Astrocyte (in vitro differentiated cells and primary cell): ENCODE measurements around the gene ABCC10. TPM values are rescaled to one million over a fixed set of nuclear protein-coding genes. Genes with fewer than 3 reads are reported as not detected.

Source experiments
- DNase-seq: peaks from one replicate; pipeline ENCODE4 v3.0.0-alpha.2; 2010; ENCODE audit warnings: low read depth
- FAIRE-seq: peaks from 2 replicates; lab custom pipeline; 2011; peaks lifted over from hg19 to GRCh38; lab: Jason Lieb, UNC
- H2AFZ ChIP-seq: 2 replicates; pipeline ENCODE4 v1.6.0; 2012; ENCODE audit warnings: low read depth, low read length, inconsistent platforms
- H3K27ac ChIP-seq: 2 replicates; pipeline ENCODE4 v1.5.1; 2011; ENCODE audit warnings: low read depth, low read length, inconsistent platforms
- H3K27me3 ChIP-seq: 2 replicates; pipeline ENCODE4 v1.6.0; 2011; ENCODE audit warnings: low read length, inconsistent platforms; ENCODE audit not compliant: insufficient read depth
- H3K36me3 ChIP-seq: 2 replicates; pipeline ENCODE4 v1.5.1; 2011; ENCODE audit warnings: low read length, inconsistent platforms; ENCODE audit not compliant: insufficient read depth
- H3K4me1 ChIP-seq: 2 replicates; pipeline ENCODE4 v1.5.1; 2011; ENCODE audit warnings: low read length, inconsistent platforms; ENCODE audit not compliant: insufficient read depth
- H3K4me2 ChIP-seq: 2 replicates; pipeline ENCODE4 v1.6.0; 2012; ENCODE audit warnings: low read length, inconsistent platforms
- H3K4me3 ChIP-seq: 2 replicates; pipeline ENCODE4 v1.5.1; 2011; ENCODE audit warnings: low read depth, mild to moderate bottlenecking, low read length, inconsistent platforms; ENCODE audit not compliant: insufficient read depth
- H3K79me2 ChIP-seq: 2 replicates; pipeline ENCODE4 v1.6.0; 2012; ENCODE audit warnings: mild to moderate bottlenecking, low read length, inconsistent platforms; ENCODE audit not compliant: insufficient read depth
- H3K9ac ChIP-seq: 2 replicates; pipeline ENCODE4 v1.6.0; 2012; ENCODE audit warnings: mild to moderate bottlenecking, low read length, inconsistent platforms
- H3K9me3 ChIP-seq: 2 replicates; pipeline ENCODE4 v1.5.1; 2012; ENCODE audit warnings: low read depth, mild to moderate bottlenecking, low read length, inconsistent platforms; ENCODE audit not compliant: insufficient read depth
- H4K20me1 ChIP-seq: 2 replicates; pipeline ENCODE4 v1.6.0; 2012; ENCODE audit warnings: low read length, inconsistent platforms; ENCODE audit not compliant: insufficient read depth
- H3K27ac Mint-ChIP-seq: one replicate; pipeline ENCODE4 v1.8.0; 2021; ENCODE audit warnings: mild to moderate bottlenecking, mixed read lengths; ENCODE audit not compliant: unreplicated experiment
- H3K27me3 Mint-ChIP-seq: one replicate; pipeline ENCODE4 v1.8.0; 2021; ENCODE audit warnings: low read depth, mixed read lengths; ENCODE audit not compliant: unreplicated experiment
- H3K36me3 Mint-ChIP-seq: one replicate; pipeline ENCODE4 v1.8.0; 2021; ENCODE audit warnings: low read depth, mixed read lengths; ENCODE audit not compliant: unreplicated experiment
- H3K4me1 Mint-ChIP-seq: one replicate; pipeline ENCODE4 v1.8.0; 2021; ENCODE audit warnings: low read depth, mixed read lengths; ENCODE audit not compliant: unreplicated experiment
- H3K4me3 Mint-ChIP-seq: one replicate; pipeline ENCODE4 v1.8.0; 2021; ENCODE audit warnings: mild to moderate bottlenecking, moderate library complexity, mixed read lengths; ENCODE audit not compliant: unreplicated experiment
- H3K9me3 Mint-ChIP-seq: one replicate; pipeline ENCODE4 v1.8.0; 2021; ENCODE audit warnings: mild to moderate bottlenecking, mixed read lengths; ENCODE audit not compliant: unreplicated experiment
- CTCF ChIP-seq: IDR thresholded peaks from 2 replicates; pipeline ENCODE4 v1.5.1; 2011; ENCODE audit warnings: low read depth, mild to moderate bottlenecking, inconsistent platforms, low read length, moderate library complexity; ENCODE audit not compliant: insufficient read depth
- EZH2 ChIP-seq: IDR thresholded peaks from 2 replicates; pipeline ENCODE4 v1.6.1; 2012; ENCODE audit warnings: mild to moderate bottlenecking, low read length, inconsistent platforms; ENCODE audit not compliant: insufficient read depth
- total RNA-seq: library from RNA; stranded (reverse); gene quantifications from 2 replicates; pipeline ENCODE4 v1.2.1, GENCODE V29; 2021

The ABCC10 gene
- total RNA-seq, 1 donor from 2014 or later: 37.2 TPM

- no peak for FAIRE-seq
- Histone ChIP-seq H2AFZ (no peak overlapping the region), H3K27me3 (no peaks in the 10 kb centered on the region), H3K9ac (no peak overlapping the region), H4K20me1 (no peaks in the 10 kb centered on the region), H3K4me2 (no peak overlapping the region), H3K9me3 (no peaks in the 10 kb centered on the region), H3K4me1 (no peaks in the 10 kb centered on the region), H3K36me3 (peaks cover 14% of the 10 kb centered on the region), H3K27ac (no peak overlapping the region), H3K4me3 (no peak overlapping the region), H3K79me2 (no peaks in the 10 kb centered on the region)
- H3K27me3 Mint-ChIP-seq: no peaks in the 10 kb centered on the region
- H3K4me3 Mint-ChIP-seq: no peak overlapping the region
- peaks cover 35% of the 10 kb centered on the region for H3K36me3 Mint-ChIP-seq
- no peaks in the 10 kb centered on the region for H3K4me1 Mint-ChIP-seq
- no peak for TF ChIP-seq CTCF
- TF ChIP-seq EZH2: no peak
- no peaks in the 10 kb centered on the region for H3K9me3 Mint-ChIP-seq
- H3K27ac Mint-ChIP-seq: no peak overlapping the region
- DNase-seq: no peak
These were observed 18.2 kb downstream of the ABCC10 start for GRCh38 chr6:43445576-43445975.

DNA sequence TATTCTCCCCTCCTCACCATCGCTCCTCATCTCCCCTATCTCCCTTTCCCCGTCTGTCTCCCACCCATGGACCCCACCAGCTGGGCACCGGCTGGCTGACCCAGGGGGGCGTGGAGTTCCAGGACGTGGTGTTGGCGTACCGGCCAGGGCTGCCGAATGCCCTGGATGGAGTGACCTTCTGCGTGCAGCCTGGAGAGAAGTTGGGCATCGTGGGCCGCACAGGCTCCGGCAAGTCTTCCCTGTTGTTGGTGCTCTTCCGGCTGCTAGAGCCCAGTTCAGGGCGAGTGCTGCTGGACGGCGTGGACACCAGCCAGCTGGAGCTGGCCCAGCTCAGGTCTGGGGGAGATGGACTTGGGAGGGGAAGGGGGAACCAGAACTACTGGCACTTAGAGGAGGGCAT, 20.3 kb downstream of the ABCC10 start:
- H3K4me3 ChIP-seq: no peak overlapping the region
- no peak for FAIRE-seq
- Mint-ChIP-seq H3K4me3 (no peak overlapping the region), H3K4me1 (no peaks in the 10 kb centered on the region), H3K27ac (no peak overlapping the region), H3K27me3 (no peaks in the 10 kb centered on the region), H3K9me3 (no peaks in the 10 kb centered on the region), H3K36me3 (peaks cover 34% of the 10 kb centered on the region)
- H3K79me2 ChIP-seq: no peaks in the 10 kb centered on the region
- H3K4me1 ChIP-seq: no peaks in the 10 kb centered on the region
- H3K9ac ChIP-seq: no peak overlapping the region
- no peak overlapping the region for H3K4me2 ChIP-seq
- TF ChIP-seq CTCF (no peak), EZH2 (no peak)
- no peak for DNase-seq
- no peak overlapping the region for H2AFZ ChIP-seq
- H3K27ac ChIP-seq: no peak overlapping the region
- H3K9me3 ChIP-seq: no peaks in the 10 kb centered on the region
- peaks cover 3% of the 10 kb centered on the region for H4K20me1 ChIP-seq
- H3K27me3 ChIP-seq: no peaks in the 10 kb centered on the region
- H3K36me3 ChIP-seq: peaks cover 13% of the 10 kb centered on the region

DNA sequence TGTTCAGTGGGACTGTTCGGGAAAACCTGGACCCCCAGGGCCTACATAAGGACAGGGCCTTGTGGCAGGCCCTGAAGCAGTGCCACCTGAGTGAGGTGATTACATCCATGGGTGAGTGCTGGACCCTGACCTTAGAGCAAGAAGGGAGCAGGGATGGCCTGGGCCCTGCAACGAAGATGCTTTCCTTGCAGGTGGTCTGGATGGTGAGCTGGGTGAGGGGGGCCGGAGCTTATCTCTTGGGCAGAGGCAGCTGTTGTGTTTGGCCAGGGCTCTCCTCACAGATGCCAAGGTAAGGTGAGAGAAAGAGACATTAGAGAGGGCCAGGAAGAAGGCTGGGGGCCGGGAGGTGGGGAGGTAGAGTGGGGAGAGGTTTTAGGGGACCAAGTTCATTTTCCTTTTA, 21.6 kb downstream of the ABCC10 start:
- Mint-ChIP-seq H3K9me3 (no peaks in the 10 kb centered on the region), H3K27ac (no peak overlapping the region), H3K4me1 (no peaks in the 10 kb centered on the region), H3K27me3 (peaks cover 5% of the 10 kb centered on the region), H3K36me3 (peaks cover 35% of the 10 kb centered on the region), H3K4me3 (no peak overlapping the region)
- Histone ChIP-seq H3K36me3 (peaks cover 9% of the 10 kb centered on the region), H3K9ac (no peak overlapping the region), H3K79me2 (no peaks in the 10 kb centered on the region), H2AFZ (no peak overlapping the region), H3K4me1 (no peaks in the 10 kb centered on the region), H3K4me2 (no peak overlapping the region), H3K4me3 (no peak overlapping the region), H4K20me1 (peaks cover 6% of the 10 kb centered on the region), H3K27me3 (no peaks in the 10 kb centered on the region), H3K9me3 (no peaks in the 10 kb centered on the region), H3K27ac (no peak overlapping the region)
- TF ChIP-seq EZH2: no peak
- TF ChIP-seq CTCF: no peak
- no peak for DNase-seq
- FAIRE-seq: no peak
